Right ventricle myocardium inferior (tissue), 1 donor: ENCODE results near the gene PIEZO1. TPM values are rescaled to one million over a fixed set of nuclear protein-coding genes. Genes with fewer than 3 reads are reported as not detected.
A peak's percentile ranks its signal among the peaks of the same experiment; 100 is the strongest.

Experiments used
- ATAC-seq: fragments of 200-7000 bp; cut with Tn5 transposase; one replicate; pipeline ENCODE4 v1.9.1; 2020; ENCODE audit warnings: mild to moderate bottlenecking, moderate library complexity
- DNase-seq: peaks from one replicate; pipeline ENCODE4 v3.0.0; 2021; ENCODE audit errors: missing footprints
- intact Hi-C: fragments of 100-400 bp; cut with DNase I; formaldehyde crosslinking; loops from one replicate; pipeline ENCODE4 v1.11.0; 2022
- total RNA-seq: library from RNA; stranded (reverse); fragmentation: NEBNext Ultra II Directional; extraction: Animal tissue kit (Norgen Biotek cat#: 25700); gene quantifications from one replicate; pipeline ENCODE4 v1.2.1, GENCODE V29; 2021
- donor health status: DM: no; HTN: yes; CAD: no; lungs with severe emphysema.

PIEZO1 gene
- total RNA-seq, 1 donor from 2014 or later, result 18.1 TPM

- intact Hi-C loops, result no loop called here
- DNase-seq (no peak), ATAC-seq (no peak)
Observed at GRCh38 chr16:88733630-88734360, 51.2 kb downstream of the PIEZO1 start.

GRCh38 chr16:88732961-88733294, 52.1 kb downstream of the PIEZO1 start:
- ATAC-seq, result no peak
- no peak for DNase-seq
- intact Hi-C loops, result no loop called here

DNA sequence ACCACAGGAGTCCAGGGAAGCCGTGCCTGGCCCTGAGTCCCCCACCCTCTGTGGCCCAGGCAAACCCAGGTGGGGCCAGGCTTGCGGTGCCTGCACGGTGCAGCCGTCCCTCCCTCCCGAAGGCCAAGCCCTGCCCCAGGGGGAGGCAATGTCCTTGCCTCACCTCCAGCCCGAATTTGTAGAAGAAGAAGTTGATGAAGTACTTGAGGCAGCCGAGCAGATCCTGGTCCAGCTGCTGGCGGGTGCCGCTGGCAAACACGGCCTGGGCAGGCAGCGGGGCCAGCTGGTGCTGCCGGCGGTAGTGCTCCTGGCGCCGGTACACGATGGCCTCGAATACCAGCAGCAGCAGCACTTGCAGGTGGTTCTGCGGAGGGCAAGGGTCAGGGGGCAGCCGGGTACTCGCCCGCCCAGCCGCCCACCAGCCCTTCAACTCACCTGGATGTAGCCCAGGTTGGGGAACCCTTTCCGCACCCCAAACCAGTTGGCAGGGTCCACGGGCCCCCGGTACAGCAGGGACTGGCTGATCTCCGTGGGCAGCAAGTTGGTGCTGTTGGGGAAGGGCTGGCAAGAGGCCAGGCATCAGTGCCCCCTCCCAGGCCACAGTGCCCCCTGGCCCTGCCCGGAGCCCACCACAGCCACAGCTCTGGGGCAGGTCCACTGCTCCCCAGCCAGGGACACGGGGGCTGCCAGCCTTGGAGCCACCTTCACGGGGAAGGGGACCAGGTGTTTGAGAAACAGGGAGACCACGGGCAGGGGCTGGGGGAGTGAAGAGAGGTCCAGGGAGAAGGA, 52.7 kb downstream of the PIEZO1 start:
- ATAC-seq (no peak), DNase-seq (peak; percentile 8)
- intact Hi-C loops, result no loop called here

DNA sequence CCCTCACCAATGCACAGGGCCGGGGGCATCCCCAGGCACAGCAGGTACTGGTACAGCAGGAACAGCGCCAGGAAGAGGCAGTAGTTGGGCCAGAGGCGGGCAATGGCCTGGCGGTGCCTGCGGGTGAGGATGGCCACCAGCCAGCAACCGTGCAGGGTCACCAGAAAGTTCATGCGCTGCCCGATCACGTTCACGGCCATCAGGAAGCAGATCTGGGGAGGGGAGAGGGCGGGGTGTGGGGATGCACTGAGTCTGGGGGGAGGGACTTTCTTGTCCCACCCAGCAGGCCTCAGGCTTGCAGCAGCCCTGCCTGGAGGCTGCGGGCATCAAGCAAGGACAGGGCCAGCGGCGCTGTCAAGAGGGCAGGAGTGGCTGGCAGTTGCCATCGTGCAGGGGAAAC, 53.3 kb downstream of the PIEZO1 start:
- DNase-seq (peak; percentile 22), ATAC-seq (no peak)
- intact Hi-C loops, result no loop called here

GRCh38 chr16:88730632-88731607, 54.1 kb downstream of the PIEZO1 start:
- intact Hi-C loops, result no loop called here

GRCh38 chr16:88727871-88728270, 57.1 kb downstream of the PIEZO1 start:
- DNase-seq, result peak; percentile 63
- peak; percentile 54 for ATAC-seq
- intact Hi-C loops, result no loop called here

More at GRCh38 chr16:88730632-88731607, 54.1 kb downstream of the PIEZO1 start:
- peak; percentile 63 for DNase-seq
- ATAC-seq, result no peak

- DNase-seq (peak; percentile 33), ATAC-seq (no peak)
- intact Hi-C loops, result no loop called here
Observed at GRCh38 chr16:88726981-88727380, 58.0 kb downstream of the PIEZO1 start.

- intact Hi-C loops, result no loop called here
- peak; percentile 65 for DNase-seq
- no peak for ATAC-seq
Observed at GRCh38 chr16:88726408-88726749, 58.6 kb downstream of the PIEZO1 start.

DNA sequence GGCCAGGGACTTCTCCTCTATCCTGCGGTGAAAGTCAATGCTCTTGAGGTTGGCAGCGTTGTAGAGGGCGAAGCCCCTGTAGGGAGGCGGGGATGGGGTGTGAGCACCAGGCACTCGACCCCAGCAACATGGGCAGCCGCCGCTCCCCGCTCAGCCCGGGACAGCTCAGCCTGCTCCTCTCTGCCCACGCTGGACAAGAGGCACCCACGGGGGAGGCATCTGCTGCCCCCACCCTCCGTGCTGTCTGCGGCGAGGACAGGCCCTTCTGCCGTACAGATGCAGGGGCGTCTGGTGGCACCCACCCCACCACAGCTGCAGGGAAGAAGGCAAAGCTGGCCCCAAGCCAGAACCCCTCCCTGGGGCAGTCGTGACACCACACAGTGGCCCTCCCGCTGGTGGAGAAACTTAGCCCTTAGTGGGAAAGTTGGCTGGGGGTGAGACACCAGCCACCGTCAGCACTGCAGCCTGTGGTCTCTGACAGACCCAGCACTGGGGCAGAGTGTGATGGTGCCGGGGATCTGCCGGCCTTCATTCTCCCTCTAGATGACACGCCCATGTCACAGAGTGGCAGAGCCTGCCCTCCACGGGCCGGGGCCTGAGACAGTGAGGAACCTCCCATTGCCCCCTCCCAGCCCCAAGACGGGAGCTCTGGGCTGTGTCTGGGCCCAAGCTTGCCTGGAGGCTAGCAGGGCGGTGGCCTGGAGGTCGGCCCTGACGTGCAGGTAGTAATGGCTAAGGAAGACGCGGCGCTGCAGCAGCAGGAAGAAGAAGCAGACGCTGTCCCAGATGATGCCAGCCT, 59.2 kb downstream of the PIEZO1 start:
- no peak for ATAC-seq
- intact Hi-C loops, result no loop called here
- DNase-seq, result peak; percentile 16

DNA sequence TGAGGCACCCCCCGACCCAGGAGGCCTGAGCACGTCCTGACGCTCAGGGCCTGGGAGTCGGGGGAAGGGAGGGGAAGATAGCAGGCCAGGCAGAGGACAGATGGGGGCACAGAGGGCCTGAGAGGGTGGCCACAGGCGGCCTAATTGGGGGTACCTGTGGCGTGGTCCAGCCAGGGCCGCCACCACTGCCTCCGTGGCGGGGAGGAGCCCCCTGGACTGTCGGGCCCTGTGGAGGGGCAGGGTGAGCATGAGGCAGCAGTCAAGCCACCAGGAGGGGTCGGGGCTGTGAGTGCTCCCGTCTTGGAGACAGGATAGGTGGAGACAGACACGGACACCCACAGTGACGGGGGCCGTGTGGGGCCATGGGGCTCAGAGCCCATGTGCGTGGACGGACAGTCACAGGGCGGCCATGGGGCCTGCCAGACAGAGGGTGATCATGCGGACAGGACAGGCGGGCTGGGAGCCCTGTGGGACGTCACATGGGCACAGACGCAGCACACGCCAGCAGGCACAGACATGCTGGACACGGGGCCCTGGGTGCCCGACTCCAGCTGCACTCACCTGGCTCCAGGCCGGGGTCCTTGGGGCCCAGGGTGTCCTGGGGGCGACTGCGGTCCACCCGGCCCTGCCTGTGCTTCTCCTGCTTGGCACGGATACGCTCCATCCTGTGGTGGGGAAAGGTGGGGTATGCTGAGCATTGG, 60.0 kb downstream of the PIEZO1 start:
- DNase-seq, result peak; percentile 65
- intact Hi-C loops, result no loop called here

DNA sequence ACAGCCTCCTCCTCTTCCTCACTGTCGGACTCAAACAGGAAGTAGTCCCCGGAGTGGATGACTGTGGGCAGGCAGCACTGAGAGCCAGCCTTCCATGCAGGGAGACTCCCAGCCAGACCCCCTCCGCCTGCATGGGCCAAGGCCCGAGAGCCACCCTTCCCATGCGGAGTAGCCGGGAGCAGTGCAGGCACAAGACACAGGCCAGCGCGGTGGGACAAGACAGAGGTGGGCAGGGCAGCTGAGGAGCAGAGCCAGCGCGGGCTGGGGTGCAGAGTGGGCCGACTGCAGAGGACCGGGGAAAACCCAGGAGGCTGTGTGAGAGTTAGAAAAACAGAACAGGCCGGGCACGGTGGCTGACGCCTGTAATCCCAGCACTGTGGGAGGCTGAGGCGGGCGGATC, 61.1 kb downstream of the PIEZO1 start:
- intact Hi-C loops, result no loop called here
- ATAC-seq, result no peak
- DNase-seq, result peak; percentile 27

More for the DNA sequence above, 60.0 kb downstream of the PIEZO1 start:
- no peak for ATAC-seq

- ATAC-seq (no peak), DNase-seq (peak; percentile 48)
- intact Hi-C loops, result no loop called here
Observed at GRCh38 chr16:88723507-88723887, 61.5 kb downstream of the PIEZO1 start.

DNA sequence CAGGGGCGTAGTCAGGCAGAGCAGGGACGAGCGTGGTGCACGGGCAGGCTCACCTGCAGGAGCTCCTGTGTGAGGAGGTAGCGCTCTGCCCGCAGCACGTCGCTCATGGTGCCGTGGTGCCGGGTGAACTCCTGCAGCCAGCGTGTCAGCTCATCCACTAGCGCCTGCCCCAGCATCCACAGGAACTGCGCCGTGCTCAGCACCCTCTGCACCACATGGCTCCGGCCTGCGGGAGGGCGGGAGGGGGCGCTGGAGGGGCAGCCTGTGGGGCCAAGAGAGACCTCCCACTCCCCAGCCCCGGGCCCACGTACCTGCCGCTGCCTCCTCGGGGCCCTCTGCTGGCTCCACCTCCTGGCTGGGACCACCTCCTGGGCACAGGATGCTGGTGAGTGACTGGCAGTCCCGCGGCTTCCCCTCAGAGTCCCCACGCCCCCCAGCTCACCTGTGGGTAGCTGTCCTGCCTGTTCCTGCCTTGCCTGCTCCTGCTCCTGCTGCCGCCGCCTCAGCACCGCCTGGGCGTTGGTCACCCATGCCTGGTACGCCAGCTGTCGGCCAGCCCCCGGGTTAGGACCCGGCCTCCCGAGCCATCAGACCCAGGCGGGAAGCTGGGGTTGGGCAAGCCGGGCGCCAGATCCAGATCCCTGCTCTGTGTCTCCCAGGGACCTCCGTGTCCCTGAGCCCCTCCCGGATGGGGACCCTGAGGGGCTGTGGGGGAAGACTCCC, 62.1 kb downstream of the PIEZO1 start:
- no peak for ATAC-seq
- intact Hi-C loops, result no loop called here
- peak; percentile 66 for DNase-seq

DNA sequence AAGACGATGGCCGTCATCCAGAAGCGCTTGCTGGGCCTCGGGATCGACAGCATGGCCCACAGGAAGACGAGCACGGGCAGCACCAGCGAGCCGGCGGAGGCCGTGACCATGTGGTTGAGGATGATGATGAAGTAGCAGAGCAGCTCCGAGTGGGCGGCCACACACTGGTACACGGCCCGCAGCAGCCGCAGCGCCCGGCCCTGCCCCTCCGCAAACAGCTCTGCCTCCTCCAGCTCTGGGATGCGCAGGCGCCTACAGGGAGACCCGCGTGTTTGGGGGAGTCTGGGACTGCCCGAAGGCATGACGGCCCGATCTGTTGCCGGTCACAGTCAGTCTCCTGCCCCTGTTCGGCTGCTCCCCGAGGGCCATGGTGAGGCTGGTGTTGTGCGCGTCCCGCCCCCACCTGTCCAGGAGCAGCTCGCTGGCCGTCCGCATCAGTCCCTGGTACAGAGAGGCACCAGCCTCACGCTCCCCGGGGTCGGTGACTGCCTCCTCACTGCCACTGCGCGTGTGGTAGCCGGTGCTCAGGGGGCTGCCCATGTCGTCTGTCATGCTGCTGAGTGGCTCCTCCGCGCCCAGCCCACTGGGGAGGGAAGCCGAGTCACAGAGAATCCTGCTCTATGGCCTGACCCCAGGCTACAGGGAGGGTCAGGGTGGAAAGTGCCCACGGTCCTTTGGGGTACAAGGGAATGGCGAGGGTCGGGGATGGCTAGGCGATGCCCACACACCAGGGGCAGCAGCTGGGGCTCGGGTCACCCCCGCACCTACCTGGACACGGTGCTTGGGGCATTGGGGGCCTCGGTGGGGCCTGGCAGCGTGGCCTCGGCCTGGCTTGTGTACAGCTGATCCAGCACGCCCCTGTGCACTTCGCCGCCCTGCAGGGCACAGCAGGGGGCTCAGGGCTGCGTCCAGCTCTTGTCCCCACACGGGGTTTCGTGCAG, 62.9 kb downstream of the PIEZO1 start:
- ATAC-seq, result no peak
- intact Hi-C loops, result no loop called here
- no peak for DNase-seq

DNA sequence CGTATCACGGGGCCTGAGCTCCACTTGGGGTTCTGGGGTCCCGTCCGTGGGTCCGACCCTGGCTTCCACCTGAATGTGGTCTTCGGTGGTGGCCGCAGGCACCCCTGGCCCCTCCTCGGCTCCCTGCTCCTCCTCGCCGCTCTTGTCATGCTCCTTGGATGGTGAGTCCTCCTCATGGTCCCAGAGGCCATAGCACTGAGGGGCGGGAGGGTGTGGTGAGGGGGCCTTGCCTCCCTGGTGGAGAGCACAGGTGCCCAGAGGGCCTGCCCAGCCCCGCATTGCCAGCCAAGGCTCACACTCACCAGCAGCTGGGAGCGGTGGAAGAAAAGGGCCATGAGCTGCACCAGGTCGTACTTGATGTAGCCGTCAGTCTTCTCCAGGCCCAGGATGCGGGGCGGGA, 63.8 kb downstream of the PIEZO1 start:
- ATAC-seq (no peak), DNase-seq (no peak)
- intact Hi-C loops, result no loop called here

- no peak for DNase-seq
- no peak for ATAC-seq
Observed at GRCh38 chr16:88720396-88720970, 64.5 kb downstream of the PIEZO1 start.

More at GRCh38 chr16:88720396-88720970, 64.5 kb downstream of the PIEZO1 start:
- intact Hi-C loops, result no loop called here
